Inflammatory macrophage (primary cell): ENCODE measurements around the gene ARF3.
"Not testable (repeated sequence)": the region's sequence is repeated elsewhere in the genome, so short reads cannot be mapped to it uniquely, and the experiment has no call there.

Experiments
- DNase-seq, 2 donors: peaks; one replicate each; pipeline ENCODE4 v3.0.0-alpha.2; 2020 to 2022

The ARF3 gene

GRCh38 chr12:48929551-48929950 is 27.7 kb downstream of the ARF3 start:
- DNase-seq, result no peak

DNA sequence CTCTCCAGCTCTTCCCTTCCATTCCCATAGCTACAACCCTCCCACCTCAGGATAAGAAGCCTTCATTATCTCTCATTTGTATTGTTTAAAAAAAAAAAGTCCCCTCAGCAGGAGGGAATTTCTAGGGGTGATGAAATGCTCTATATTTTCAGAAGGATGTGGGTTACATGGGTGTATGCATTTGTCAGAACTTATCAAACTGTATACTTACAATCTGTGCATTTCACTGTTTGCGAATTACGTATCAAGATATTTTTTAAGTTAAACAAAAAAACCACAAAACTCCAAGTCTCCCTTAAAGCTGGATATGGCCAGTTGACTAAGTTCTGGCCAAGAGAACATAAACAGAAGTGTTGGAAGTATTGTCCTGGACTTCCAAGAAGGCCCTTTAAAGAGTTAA is 30.0 kb downstream of the ARF3 start:
- DNase-seq, result no peak

- no peak for DNase-seq
Measured at GRCh38 chr12:48925304-48926011, 31.8 kb downstream of the ARF3 start, which contains the start of gene FKBP11. Gene FKBP11, minus strand, starts transcription at chr12:48925492. Its CDS starts 64 bp downstream, at chr12:48925428.

DNA sequence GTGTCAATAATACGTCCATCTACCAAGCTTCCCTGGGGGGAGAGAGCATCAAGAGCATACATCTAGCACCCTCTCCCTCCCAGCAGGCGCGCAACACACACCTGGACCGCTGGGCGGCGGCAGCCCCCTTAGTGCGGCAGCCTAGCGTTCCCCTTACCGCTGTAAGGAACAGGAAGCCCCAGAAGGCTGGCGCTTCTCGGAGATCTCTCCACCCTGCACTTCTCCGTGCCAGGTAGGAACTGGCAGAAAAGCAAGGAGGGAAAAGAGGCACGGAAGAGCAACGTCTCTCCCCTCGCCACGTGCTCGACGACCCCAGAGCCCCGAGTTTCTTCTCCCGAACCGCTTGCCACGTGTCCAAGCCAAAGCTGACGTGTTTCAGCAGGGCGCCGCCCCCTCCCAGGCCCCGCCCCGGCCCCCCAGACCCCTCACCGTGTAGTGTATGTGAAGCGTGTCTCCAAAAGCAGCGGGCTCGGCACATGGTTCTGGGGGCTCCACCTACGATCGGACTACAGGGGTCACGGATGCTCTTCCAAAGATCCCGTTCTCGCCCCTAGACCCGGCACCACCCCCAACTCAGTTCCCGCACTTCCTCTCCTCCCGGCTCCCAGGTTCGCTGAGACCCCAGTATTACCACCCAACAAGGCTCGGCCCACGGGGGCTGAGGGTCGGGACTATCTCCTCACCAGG is 32.5 kb downstream of the ARF3 start:
- DNase-seq, result peak in 1 of 2 donors; percentile 19

GRCh38 chr12:48923117-48923516 is 34.2 kb downstream of the ARF3 start:
- DNase-seq, result no peak

GRCh38 chr12:48917857-48918537 is 39.3 kb downstream of the ARF3 start:
- peak; percentile 20 to 34 for DNase-seq

DNA sequence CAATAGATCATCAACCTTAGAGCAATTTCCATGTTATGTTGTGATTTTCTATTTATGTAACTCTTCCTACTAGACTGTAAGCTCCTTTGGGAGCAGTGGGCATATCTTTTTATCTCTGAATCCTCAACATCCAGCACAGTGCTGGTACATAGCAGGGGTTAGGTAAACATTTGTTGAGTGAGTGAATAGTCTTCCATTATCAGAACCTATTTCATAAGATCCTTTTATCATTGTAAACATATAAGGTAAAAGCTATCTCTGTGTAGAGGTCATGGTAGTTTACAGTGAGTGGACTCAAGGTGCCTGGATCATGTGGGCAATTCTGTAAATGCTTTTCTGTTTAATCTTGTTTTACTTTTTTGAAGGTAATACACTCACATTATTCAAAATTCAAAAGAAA is 47.1 kb downstream of the ARF3 start:
- DNase-seq, result no peak

DNA sequence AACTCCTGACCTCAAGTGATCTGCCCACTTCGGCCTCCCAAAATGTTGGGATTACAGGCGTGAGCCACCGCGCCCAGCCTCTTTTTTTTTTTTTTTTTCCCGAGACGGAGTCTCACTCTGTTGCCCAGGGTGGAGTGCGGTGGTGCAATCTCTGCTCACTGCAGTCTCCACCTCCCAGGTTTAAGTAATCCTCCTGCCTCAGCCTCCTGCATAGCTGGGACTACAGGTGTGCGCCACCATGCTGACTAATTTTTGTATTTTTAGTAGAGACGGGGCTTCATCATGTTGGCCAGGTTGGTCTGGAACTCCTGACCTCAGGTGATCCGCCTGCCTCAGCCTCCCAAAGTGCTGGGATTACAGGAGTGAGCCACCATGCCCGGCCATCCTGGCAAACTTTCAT is 47.6 kb downstream of the ARF3 start:
- DNase-seq, result not testable (repeated sequence)

- DNase-seq, result no peak
Measured at GRCh38 chr12:48907245-48907644, 50.0 kb downstream of the ARF3 start.

DNA sequence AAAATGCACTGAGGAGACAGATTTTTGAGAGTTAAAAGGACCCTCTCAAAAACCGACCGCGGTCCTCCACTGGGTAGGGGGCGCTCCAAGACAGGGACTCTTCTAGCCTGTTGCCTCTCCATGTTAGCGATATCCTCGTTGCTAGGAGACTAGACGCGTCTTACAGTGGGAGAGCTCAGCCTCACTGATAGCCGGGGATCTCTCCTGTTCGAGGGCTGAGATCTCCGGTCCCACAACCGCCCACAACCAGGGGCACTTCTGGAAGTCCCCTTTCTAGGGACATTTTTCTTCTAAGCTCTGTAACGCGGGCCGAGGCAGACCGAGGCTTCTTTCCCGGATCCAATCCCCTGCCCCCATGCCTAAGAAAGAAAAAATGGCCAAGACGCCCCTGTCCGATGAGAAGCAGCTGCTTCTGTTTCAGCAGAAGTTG is 53.3 kb downstream of the ARF3 start:
- peak; percentile 72 to 77 for DNase-seq

GRCh38 chr12:48903363-48903981 is 53.8 kb downstream of the ARF3 start:
- DNase-seq, result peak in 1 of 2 donors; percentile 19

- DNase-seq, result no peak
Measured at GRCh38 chr12:48901278-48901677, 56.0 kb downstream of the ARF3 start.

DNA sequence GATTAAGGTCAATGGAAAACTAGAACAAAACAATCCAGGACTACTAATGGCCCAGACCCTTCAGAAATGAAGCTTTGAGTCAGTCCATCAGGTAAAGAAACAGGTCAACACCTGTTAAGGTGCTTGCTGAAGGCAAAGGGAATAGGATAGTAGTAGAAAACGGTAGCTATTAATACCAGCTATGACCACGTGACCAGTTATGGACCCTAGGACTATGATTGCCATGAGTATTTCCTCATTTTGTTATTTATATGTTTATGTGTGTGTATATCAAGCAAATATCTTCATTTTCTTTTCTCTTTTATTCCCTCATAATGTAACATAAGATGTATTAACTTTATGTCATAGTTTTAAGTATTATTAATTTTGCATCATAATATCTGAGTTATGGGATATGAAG is 57.6 kb downstream of the ARF3 start:
- DNase-seq, result no peak

DNA sequence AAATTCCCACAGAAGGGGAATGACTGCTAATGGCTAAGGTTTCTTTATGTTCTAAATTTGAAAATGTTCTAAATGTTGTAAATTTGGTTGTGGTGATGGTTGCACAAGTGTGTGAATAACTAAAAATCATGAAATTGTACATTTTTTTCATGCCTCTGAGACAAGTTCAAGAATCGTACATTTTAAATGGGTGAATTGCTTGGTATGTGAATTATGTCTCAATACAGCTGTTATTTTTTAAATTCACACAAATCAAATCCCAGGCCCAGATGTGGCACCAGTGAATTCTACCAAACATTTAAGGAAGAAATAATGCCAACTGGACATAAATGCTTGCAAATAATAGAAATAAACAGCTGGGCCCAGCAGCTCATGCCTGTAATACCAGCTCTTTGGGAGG is 63.0 kb downstream of the ARF3 start:
- no peak for DNase-seq

DNA sequence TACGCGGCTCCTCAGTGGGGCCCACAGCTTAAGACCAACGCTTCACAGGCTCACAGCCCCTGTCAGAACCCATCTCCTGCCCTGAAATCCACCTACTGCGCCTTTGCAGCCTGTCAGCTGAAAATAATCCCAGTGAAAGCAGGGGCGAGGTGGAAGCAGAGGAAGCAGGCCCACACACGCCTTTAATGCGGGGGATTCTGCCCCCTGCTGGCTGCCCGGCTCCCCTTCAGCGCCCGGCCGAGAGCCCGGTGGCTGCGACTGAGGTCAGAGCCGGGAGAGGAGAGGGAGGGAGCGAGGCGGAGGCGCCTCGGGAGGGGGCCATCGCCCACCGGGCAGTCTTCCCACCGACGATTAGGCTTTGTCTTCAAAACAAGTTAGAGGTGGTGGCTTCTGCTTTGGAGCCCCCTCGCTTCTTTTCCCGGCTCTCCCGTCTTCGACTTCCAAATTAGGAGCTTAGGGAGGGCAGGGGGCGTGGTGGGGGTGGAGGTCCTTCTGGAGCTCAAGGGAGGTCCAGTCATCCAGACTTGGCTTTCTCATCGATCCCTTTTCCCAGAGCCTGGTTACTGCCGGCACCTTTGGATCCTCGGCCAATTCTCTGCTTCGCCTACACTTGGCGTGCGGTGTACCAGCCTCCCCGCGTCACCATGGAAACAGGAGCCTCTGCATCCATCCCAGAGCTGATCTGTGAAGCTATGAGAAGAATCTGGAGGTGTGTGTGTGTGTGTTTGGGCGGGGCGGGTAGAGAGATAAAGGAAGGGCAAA is 66.4 kb downstream of the ARF3 start:
- DNase-seq, result peak; percentile 67 to 73

- DNase-seq, result no peak
Measured at GRCh38 chr12:48889679-48890078, 67.6 kb downstream of the ARF3 start.
